Activated CD4-positive, alpha-beta T cell treated with anti-CD3 and anti-CD28 coated beads for 48 hours (primary cell): ENCODE results near the gene ADAMTS16.
"Not testable (repeated sequence)": the region's sequence is repeated elsewhere in the genome, so short reads cannot be mapped to it uniquely, and the experiment has no call there.

ENCODE experiments used
- DNase-seq: peaks from one replicate; pipeline ENCODE4 v3.0.0-alpha.2; 2020

The ADAMTS16 gene, protein sequence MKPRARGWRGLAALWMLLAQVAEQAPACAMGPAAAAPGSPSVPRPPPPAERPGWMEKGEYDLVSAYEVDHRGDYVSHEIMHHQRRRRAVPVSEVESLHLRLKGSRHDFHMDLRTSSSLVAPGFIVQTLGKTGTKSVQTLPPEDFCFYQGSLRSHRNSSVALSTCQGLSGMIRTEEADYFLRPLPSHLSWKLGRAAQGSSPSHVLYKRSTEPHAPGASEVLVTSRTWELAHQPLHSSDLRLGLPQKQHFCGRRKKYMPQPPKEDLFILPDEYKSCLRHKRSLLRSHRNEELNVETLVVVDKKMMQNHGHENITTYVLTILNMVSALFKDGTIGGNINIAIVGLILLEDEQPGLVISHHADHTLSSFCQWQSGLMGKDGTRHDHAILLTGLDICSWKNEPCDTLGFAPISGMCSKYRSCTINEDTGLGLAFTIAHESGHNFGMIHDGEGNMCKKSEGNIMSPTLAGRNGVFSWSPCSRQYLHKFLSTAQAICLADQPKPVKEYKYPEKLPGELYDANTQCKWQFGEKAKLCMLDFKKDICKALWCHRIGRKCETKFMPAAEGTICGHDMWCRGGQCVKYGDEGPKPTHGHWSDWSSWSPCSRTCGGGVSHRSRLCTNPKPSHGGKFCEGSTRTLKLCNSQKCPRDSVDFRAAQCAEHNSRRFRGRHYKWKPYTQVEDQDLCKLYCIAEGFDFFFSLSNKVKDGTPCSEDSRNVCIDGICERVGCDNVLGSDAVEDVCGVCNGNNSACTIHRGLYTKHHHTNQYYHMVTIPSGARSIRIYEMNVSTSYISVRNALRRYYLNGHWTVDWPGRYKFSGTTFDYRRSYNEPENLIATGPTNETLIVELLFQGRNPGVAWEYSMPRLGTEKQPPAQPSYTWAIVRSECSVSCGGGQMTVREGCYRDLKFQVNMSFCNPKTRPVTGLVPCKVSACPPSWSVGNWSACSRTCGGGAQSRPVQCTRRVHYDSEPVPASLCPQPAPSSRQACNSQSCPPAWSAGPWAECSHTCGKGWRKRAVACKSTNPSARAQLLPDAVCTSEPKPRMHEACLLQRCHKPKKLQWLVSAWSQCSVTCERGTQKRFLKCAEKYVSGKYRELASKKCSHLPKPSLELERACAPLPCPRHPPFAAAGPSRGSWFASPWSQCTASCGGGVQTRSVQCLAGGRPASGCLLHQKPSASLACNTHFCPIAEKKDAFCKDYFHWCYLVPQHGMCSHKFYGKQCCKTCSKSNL

DNA sequence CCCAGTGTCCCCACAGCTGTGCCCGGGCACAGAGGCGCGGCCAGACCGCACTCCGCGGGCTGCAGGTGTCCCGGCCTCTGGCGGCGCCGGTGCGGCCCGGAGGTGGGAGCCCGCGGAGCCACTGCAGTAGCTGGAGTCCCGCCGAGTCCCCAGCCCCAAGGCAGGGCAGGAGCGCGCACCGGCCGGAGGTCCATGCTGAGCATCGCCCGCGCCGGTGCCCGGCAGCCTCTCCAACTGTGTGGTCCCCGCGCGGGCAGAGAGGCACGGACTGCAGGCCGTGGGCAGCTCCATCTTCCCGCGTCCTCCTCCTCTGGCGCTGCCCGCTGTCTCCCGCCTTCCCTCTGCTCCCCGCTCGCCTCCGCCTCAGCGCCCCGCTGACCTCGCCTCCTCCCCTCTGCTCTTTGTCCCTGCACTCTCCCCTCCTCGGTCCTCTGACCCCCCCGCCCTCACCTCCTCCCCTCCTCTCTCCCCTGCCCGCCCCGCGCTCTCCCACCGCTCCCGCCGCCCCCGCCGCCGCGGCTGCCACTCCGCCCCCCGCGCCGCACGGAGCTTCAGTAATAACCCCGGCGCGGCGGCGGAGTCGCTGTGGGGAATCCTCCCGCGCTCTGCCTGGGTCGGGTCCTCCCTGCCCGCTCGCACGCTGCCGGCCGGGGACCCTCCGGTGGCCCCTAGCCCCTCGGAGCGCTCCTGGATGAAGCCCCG, at the start of gene ADAMTS16:
Gene ADAMTS16, plus strand, starts transcription at position 554 of the 702 bp plus-strand sequence. Its CDS starts 138 bp downstream, at position 692.
- no peak for DNase-seq

- no peak for DNase-seq
Measured at GRCh38 chr5:5092149-5092548, 48.0 kb upstream of the ADAMTS16 start.

GRCh38 chr5:5100635-5101034, 39.5 kb upstream of the ADAMTS16 start:
- DNase-seq, result no peak

GRCh38 chr5:5101676-5102075, 38.5 kb upstream of the ADAMTS16 start:
- DNase-seq, result no peak

GRCh38 chr5:5103245-5103644, 36.9 kb upstream of the ADAMTS16 start:
- DNase-seq, result no peak

GRCh38 chr5:5104550-5104949, 35.6 kb upstream of the ADAMTS16 start:
- no peak for DNase-seq

DNA sequence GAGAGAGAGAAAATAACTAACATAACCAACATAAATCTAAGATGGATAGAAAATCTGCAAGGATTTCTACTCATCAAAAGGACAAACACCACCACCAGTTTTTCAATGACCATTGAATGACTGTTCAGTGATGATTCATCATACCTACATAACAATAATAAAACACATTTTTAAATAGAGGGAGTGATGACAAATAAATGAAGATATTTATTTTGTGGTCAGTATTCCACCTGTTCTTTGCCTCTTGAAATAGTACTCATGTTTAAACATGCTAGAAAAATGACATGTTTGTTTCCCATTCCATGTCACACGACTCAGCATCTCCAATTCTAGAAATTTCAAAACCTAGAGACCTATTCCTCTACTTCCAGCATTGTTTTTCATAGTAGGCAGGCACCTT, 34.6 kb upstream of the ADAMTS16 start:
- DNase-seq, result no peak

- DNase-seq, result no peak
Measured at GRCh38 chr5:5116956-5117355, 23.2 kb upstream of the ADAMTS16 start.

DNA sequence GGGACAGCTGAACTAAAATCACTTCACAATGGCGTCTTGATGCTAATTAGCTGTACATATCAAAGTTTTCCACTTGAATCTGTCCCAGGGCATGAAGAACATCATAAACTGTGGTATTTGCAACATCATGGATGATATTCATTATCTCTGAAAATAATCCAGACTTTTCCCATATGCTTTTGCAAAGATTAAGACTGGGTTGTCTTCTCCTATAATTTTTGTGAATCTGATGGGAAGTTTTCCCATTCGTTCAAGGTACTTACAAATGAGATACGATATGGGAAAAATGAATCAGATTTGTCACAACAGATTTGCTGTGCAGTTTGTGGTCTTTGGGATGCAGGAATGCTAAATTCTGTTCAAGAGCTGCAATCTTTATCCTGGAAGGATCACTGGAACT, 17.4 kb upstream of the ADAMTS16 start:
- DNase-seq, result no peak

GRCh38 chr5:5124231-5124630, 15.9 kb upstream of the ADAMTS16 start:
- DNase-seq, result no peak

DNA sequence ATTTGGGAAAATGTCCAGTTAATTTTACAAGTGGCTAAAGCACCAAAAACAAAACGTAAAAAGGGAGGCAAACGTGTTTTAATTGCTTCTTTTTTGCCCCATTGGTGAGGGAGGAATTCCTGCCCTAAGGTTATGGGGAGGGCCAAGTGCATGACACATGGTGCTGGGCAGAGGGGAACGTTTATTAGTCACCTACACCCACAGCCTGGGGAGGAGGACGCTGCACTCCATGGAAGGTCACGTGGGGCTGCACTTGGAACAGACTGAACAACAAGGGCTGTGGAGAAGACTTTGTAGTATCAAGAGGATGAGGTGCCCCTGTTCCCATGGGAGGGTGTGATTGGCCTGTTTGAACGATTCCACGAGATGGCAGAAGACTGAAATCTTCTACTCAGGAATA, 13.7 kb upstream of the ADAMTS16 start:
- DNase-seq, result no peak

DNA sequence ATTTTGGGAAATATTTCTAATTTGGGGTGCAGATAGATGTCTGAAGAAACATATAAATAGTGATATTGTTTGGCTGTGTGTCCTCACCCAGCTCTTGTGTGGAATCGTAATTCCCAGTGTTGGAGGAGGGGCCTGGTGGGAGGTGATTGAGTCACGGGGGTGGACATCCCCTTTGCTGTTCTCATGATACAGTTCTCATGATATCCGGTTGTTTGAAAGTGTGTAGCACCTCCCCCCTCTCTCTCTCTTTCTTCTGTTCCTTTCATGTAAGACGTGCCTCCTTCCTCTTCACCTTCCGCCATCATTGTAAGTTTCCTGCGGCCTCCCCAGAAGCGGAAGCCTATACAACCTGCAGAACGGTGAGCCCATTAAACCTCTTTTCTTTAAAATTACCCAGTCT, 11.4 kb upstream of the ADAMTS16 start:
- no peak for DNase-seq

- no peak for DNase-seq
Measured at GRCh38 chr5:5132234-5132633, 7.9 kb upstream of the ADAMTS16 start.

DNA sequence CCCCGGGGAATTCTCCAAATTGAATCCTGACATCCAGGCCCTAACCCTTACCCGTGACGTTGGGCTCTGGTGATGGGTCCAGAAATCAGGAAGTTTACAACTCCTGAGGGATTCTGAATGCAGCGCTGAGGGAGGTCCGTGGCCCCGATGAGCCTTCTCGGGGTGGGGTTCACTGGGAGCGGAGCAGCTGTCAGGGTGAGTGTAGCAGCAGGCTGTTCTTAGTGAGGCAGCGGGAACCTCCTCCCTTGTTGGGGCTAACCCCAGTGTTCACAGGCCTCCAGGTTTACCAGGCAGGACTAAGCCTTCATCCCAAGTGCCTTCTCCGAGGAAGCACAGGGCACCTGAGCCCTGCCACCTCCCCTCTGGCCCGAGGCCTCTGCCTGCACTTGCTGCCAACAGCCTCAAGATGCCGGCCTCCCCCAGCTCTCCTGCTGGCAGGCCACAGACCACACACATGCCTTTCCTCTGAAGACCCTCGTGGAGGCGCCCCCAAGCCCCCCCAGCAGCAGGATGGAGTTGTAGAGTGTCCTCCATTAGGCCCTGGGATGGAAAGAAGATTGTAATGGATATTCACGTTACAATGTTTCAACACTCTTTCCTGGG, 7.3 kb upstream of the ADAMTS16 start:
- no peak for DNase-seq

DNA sequence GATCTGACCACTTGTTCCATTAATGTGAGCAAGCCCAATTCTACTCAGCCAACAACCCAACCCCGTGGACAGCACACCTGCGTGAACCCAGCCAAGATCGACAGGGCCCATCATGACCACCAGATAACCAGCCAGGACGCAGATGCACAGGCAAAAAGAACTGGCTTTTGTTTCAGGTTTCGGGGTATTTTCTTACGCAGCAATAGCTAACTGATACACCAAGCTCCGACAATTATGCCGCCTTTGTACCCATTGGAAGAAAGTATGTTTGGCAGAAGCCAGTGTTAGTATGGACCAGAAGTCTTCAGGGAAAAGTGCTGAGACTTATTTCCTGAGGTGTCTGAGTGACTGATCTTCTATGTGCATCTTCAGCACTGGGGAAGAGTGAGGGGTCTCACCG, 6.0 kb upstream of the ADAMTS16 start:
- no peak for DNase-seq

DNA sequence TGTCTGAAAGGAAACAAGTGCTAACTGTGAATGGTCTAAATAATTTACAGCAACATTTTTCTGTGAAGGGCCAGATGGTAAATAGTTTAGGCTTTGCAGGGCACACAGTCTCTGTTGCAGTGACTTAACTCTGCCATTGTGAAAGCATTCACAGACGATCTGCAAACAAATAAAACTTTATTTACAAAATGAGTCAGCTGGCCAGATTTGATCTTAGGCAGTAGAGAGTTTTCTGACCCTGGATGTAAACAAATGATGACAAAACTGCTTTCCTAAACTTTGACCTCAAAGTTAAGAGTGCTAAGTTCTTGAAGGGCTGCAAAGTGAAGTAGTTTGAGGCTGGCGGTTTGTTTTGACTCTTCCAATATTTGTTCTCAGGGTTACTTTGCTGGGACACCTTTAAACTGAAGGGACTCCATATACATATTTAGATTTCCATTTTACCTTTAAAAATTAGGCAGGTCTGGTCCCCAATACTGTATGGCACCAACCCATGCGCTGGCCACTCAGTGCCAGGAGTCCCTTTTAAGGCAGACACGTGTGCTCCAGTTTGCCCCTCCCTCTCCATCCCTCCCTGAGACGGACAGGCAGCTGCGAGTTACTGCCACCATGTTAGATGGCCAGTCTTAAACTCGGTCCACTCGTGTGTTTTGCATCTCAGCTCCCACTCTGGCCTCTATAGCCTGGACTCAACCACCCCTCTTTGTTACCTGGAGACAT, 4.0 kb upstream of the ADAMTS16 start:
- DNase-seq, result no peak

DNA sequence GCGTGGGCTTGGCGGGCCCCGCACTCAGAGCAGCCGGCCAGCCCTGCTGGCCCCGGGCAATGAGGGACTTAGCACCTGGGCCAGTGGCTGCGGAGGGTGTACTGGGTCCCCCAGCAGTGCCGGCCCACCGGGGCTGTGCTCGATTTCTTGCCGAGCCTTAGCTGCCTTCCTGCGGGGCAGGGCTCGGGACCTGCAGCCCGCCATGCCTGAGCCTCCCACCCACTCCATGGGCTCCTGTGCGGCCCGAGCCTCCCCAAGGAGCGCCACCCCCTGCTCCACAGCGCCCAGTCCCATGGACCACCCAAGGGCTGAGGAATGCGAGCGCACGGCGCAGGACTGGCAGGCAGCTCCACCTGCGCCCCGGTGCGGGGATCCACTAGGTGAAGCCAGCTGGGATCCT, 2.3 kb upstream of the ADAMTS16 start:
- DNase-seq, result not testable (repeated sequence)

DNA sequence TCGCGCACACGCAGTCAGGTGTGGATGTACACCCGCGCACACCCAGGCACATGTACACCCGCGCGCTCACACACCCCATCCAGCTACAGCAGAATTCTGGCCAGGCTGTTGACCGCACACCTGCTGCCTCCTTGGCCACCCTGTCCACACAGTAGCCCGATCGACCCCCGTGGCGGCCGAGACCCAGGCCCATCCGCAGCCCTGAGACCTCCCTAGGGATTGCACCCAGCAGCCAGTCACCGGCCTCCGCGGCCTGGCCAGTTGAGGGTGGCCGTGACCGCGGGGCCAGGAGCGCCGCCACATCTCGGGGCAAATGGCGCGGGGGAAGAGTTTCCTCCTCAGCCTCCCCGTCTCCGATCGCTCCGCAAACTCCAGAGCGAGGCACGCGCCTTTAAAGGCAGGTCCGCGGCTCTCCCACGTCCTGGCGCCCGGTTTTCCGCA, 774 bp upstream of the ADAMTS16 start:
- no peak for DNase-seq

- DNase-seq, result no peak
Measured at GRCh38 chr5:5140479-5141338, 579 bp downstream of the ADAMTS16 start.

- DNase-seq, result no peak
Measured at GRCh38 chr5:5141339-5141599, 1.1 kb downstream of the ADAMTS16 start.
